ENCODE measurements around the gene SUGT1.
"Not testable (repeated sequence)": the region's sequence is repeated elsewhere in the genome, so short reads cannot be mapped to it uniquely, and the experiment has no call there.

Gene SUGT1

GRCh38 chr13:52642131-52642530 lies 10.5 kb upstream of the SUGT1 start, which contains the start of gene HNRNPA1L2:
Gene HNRNPA1L2 (plus strand): TSS chr13:52642431. CDS start chr13:52642493, 62 bp downstream.
- no peaks in the 10 kb centered on the region for H3K9me3 Mint-ChIP-seq
- H3K36me3 Mint-ChIP-seq (ENCODE audit: low read depth), result peaks cover 38% of the 10 kb centered on the region
- intact Hi-C loops (cut with micrococcal nuclease), result no loop called here
- no peaks in the 10 kb centered on the region for H3K27me3 Mint-ChIP-seq
- no peak within 1 kb of the TSS for H3K4me3 Mint-ChIP-seq
- H3K4me1 Mint-ChIP-seq (ENCODE audit: low read depth), result no peaks in the 10 kb centered on the region
- H3K27ac Mint-ChIP-seq, result no peak within 1 kb of the TSS

DNA sequence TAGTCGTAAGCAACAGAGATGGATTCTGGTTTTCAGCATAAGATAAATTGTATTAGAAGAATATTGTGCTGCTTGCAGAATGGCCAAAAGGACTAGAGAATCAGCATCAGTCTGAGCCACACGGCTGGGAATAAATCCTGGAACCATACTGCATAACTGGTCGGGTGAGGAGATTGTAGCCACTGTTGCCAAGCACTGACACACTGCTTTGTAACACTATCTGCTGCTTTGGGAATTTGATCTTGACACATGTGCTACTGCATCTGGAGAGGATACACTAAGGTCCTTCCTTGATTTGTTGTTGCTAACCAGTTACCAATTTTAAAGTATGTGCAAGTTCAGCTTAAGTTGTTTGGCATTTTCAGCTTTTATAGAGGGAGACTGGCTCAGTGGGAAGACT lies 8.5 kb upstream of the SUGT1 start:
- peaks cover 42% of the 10 kb centered on the region for H3K36me3 Mint-ChIP-seq (ENCODE audit: low read depth)
- no peak overlapping the region for H3K4me3 Mint-ChIP-seq
- H3K27me3 Mint-ChIP-seq, result no peaks in the 10 kb centered on the region
- no peaks in the 10 kb centered on the region for H3K4me1 Mint-ChIP-seq (ENCODE audit: low read depth)
- H3K9me3 Mint-ChIP-seq, result no peaks in the 10 kb centered on the region
- intact Hi-C loops (cut with micrococcal nuclease), result no loop called here
- no peak overlapping the region for H3K27ac Mint-ChIP-seq

DNA sequence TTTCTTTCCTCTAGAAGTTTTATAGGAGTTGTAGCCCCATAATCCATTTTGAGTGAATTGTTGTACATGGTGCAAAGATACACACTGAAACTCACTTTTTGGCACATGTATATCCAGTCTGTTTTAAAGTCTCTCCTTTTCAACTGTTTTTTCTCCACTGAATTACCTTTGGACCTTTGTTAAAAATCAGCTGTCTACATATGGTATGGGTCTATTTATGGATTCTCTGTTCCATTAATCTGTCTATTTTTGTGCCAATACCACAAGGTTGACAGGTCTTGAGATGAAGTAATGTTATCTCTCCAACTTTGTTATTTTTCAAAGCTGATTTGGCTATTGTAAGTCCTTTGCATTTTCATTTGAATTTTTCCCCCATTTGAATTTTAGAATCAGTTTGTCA lies 5.7 kb upstream of the SUGT1 start:
- H3K27ac Mint-ChIP-seq, result no peak overlapping the region
- H3K9me3 Mint-ChIP-seq, result no peaks in the 10 kb centered on the region
- no peaks in the 10 kb centered on the region for H3K27me3 Mint-ChIP-seq
- H3K36me3 Mint-ChIP-seq (ENCODE audit: low read depth), result peaks cover 36% of the 10 kb centered on the region
- intact Hi-C loops (cut with micrococcal nuclease), result no loop called here
- H3K4me3 Mint-ChIP-seq, result no peak overlapping the region
- H3K4me1 Mint-ChIP-seq (ENCODE audit: low read depth), result peaks cover 7% of the 10 kb centered on the region

DNA sequence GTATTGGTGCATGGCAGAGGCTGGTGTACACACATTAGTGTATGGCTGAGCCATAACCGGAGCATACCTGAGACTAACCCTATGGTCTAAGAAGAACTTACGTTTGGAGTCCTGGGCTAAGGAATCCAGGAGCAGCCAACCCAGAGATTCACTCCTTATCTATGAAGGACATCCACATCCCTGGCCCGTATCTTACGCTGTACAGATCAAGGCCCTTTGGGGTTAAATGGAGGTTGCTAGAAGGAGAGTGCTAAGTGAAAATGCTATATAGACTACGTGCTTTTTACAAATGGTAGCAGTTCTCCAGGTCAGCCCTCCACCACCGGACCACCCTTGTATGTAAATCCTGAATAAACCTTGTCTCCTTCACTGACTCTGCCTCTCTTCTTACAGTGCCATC lies 1.9 kb upstream of the SUGT1 start:
- Mint-ChIP-seq H3K36me3 (ENCODE audit: low read depth) (peaks cover 18% of the 10 kb centered on the region), H3K4me3 (peak overlapping the region; percentile 23), H3K27me3 (no peaks in the 10 kb centered on the region), H3K27ac (no peak overlapping the region), H3K9me3 (no peaks in the 10 kb centered on the region), H3K4me1 (ENCODE audit: low read depth) (peaks cover 7% of the 10 kb centered on the region)
- intact Hi-C loops (cut with micrococcal nuclease), result no loop called here

DNA sequence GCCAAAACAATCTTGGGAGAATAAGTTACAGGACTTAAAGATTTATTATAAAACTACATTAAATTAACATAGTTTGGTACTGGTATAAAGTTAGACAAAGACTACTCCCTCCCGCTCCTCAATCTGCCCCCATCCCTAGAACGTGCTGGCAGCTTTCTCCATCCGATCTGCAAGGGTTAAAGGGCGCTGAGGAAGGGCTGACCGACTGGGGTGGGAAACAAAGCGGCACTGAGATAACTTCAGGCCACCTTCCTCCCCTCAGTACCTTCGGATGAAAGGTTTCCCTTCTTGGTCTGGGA lies 790 bp upstream of the SUGT1 start:
- no peak overlapping the region for H3K27ac Mint-ChIP-seq

GRCh38 chr13:52652980-52653303 lies 306 bp downstream of the SUGT1 start:
- Mint-ChIP-seq H3K36me3 (ENCODE audit: low read depth) (peaks cover 18% of the 10 kb centered on the region), H3K9me3 (no peaks in the 10 kb centered on the region), H3K4me1 (ENCODE audit: low read depth) (peaks cover 7% of the 10 kb centered on the region), H3K27me3 (no peaks in the 10 kb centered on the region), H3K4me3 (no peak overlapping the region), H3K27ac (no peak overlapping the region)
- intact Hi-C loops (cut with micrococcal nuclease), result loop anchor here (1.0 kb wide), 2 partner anchors 36 to 198 kb away; partner anchors contain the start of gene CKAP2

More for the DNA sequence above, 790 bp upstream of the SUGT1 start:
- Mint-ChIP-seq H3K27me3 (no peaks in the 10 kb centered on the region), H3K36me3 (ENCODE audit: low read depth) (peaks cover 18% of the 10 kb centered on the region), H3K4me1 (ENCODE audit: low read depth) (peaks cover 7% of the 10 kb centered on the region), H3K4me3 (no peak overlapping the region), H3K9me3 (no peaks in the 10 kb centered on the region)
- intact Hi-C loops (cut with micrococcal nuclease), result loop anchor here (1.0 kb wide), 1 partner anchor 197 kb away; the partner anchor contains the start of gene CKAP2

DNA sequence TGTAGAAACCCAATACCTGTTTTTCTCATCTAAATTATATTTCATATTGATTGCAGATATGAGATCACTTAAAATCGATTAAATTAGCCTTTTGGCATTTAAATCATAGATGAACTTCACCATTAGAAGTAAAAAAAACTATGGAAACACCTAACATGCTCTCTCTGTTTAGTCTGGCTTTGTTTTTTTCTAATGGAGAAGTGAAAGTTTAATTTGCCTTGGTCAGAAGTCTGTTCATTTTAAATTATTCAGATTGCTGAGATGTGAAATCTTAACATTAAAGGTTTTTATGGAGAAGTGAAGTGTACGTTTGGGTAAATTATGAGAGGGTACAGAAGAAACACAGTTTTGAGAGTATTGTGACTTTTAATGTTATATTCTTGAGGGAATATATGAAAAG lies 6.7 kb downstream of the SUGT1 start:
- H3K27ac Mint-ChIP-seq, result no peak overlapping the region
- no peak overlapping the region for H3K4me3 Mint-ChIP-seq
- no peaks in the 10 kb centered on the region for H3K27me3 Mint-ChIP-seq
- H3K4me1 Mint-ChIP-seq (ENCODE audit: low read depth), result peaks cover 6% of the 10 kb centered on the region
- no peaks in the 10 kb centered on the region for H3K9me3 Mint-ChIP-seq
- intact Hi-C loops (cut with micrococcal nuclease), result no loop called here
- H3K36me3 Mint-ChIP-seq (ENCODE audit: low read depth), result peaks cover 49% of the 10 kb centered on the region

DNA sequence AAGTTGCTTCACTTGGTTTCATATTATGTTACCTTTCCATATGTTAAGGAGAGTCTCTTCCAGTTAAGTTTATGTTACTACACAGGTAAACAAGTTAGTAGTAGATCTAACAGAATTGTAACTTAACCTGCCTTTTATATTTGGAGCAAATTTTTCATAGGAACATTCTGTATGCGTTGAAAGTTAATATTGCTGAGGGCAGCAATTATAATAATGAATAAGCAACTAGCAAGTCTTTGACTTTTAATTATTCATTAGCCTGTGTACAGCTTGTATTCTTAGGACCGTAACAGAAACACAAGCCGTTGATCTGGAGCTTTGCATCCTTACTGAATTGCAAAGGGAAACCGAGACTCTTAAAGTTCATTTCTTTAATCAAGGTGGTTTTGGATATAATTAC lies 11.6 kb downstream of the SUGT1 start:
- peaks cover 4% of the 10 kb centered on the region for H3K4me1 Mint-ChIP-seq (ENCODE audit: low read depth)
- no peak overlapping the region for H3K4me3 Mint-ChIP-seq
- intact Hi-C loops (cut with micrococcal nuclease), result loop anchor here (2.0 kb wide), 1 partner anchor 75 kb away; the partner anchor contains the start of gene CNMD
- no peak overlapping the region for H3K27ac Mint-ChIP-seq
- peaks cover 89% of the 10 kb centered on the region for H3K36me3 Mint-ChIP-seq (ENCODE audit: low read depth)
- H3K9me3 Mint-ChIP-seq, result no peaks in the 10 kb centered on the region
- H3K27me3 Mint-ChIP-seq, result no peaks in the 10 kb centered on the region

DNA sequence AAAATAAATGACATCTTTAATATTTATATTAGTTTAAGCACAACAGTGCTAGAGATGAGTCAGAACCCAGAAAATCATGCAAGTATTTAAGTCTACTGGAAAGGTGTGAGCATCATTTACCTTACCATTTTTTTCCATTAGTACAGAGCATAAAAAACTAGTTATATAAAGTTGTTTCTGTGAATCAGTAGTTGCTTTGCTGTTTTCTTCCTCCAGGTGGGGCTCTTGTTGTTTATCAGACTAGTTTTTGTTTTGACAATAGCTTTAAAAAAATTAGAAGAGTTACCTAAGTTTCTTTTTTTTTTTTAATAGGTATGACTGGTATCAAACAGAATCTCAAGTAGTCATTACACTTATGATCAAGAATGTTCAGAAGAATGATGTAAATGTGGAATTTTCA lies 12.7 kb downstream of the SUGT1 start:
- H3K27me3 Mint-ChIP-seq, result no peaks in the 10 kb centered on the region
- no peaks in the 10 kb centered on the region for H3K9me3 Mint-ChIP-seq
- intact Hi-C loops (cut with micrococcal nuclease), result loop anchor here (2.0 to 5.0 kb wide), 2 partner anchors 73 to 142 kb away; partner anchors contain the start of gene CNMD
- H3K36me3 Mint-ChIP-seq (ENCODE audit: low read depth), result peaks cover 79% of the 10 kb centered on the region
- H3K4me1 Mint-ChIP-seq (ENCODE audit: low read depth), result no peaks in the 10 kb centered on the region
- H3K27ac Mint-ChIP-seq, result no peak overlapping the region
- no peak overlapping the region for H3K4me3 Mint-ChIP-seq

DNA sequence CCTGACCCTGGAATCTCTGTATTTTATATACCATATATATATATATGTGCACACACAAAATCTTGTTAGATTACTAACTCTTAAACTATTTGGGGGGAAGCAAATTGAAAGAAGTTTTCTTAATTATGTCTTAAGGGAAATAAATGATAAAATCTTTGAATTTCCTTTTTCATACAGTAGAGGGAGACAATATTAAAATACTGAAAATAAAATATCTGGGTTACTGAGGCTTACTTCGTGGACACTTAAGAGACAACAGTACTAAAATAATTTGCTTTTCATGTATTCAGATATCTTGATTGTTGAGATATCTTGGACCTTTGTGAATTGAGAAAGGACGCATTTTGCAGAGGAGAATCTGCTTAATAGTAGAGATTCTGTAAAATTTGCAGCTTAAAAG lies 17.0 kb downstream of the SUGT1 start:
- no peaks in the 10 kb centered on the region for H3K27me3 Mint-ChIP-seq
- no peaks in the 10 kb centered on the region for H3K4me1 Mint-ChIP-seq (ENCODE audit: low read depth)
- H3K36me3 Mint-ChIP-seq (ENCODE audit: low read depth), result peaks cover 57% of the 10 kb centered on the region
- no peak overlapping the region for H3K4me3 Mint-ChIP-seq
- no peak overlapping the region for H3K27ac Mint-ChIP-seq
- no peaks in the 10 kb centered on the region for H3K9me3 Mint-ChIP-seq
- intact Hi-C loops (cut with micrococcal nuclease), result loop anchor here (5.0 kb wide), 1 partner anchor 138 kb away; no protein-coding TSS in a partner anchor

GRCh38 chr13:52670726-52671125 lies 18.1 kb downstream of the SUGT1 start:
- Mint-ChIP-seq H3K27me3 (no peaks in the 10 kb centered on the region), H3K4me1 (ENCODE audit: low read depth) (no peaks in the 10 kb centered on the region), H3K36me3 (ENCODE audit: low read depth) (peaks cover 58% of the 10 kb centered on the region), H3K4me3 (no peak overlapping the region), H3K9me3 (no peaks in the 10 kb centered on the region), H3K27ac (no peak overlapping the region)
- intact Hi-C loops (cut with micrococcal nuclease), result no loop called here

GRCh38 chr13:52673465-52673864 lies 20.8 kb downstream of the SUGT1 start:
- intact Hi-C loops (cut with micrococcal nuclease), result no loop called here
- Mint-ChIP-seq H3K36me3 (ENCODE audit: low read depth) (peaks cover 62% of the 10 kb centered on the region), H3K9me3 (no peaks in the 10 kb centered on the region), H3K27me3 (no peaks in the 10 kb centered on the region), H3K4me1 (ENCODE audit: low read depth) (no peaks in the 10 kb centered on the region), H3K27ac (no peak overlapping the region), H3K4me3 (no peak overlapping the region)

- Mint-ChIP-seq H3K36me3 (ENCODE audit: low read depth) (peaks cover 75% of the 10 kb centered on the region), H3K9me3 (no peaks in the 10 kb centered on the region), H3K4me3 (no peak overlapping the region), H3K27ac (no peak overlapping the region), H3K4me1 (ENCODE audit: low read depth) (no peaks in the 10 kb centered on the region), H3K27me3 (no peaks in the 10 kb centered on the region)
- intact Hi-C loops (cut with micrococcal nuclease), result no loop called here
Observed at GRCh38 chr13:52677823-52678222, 25.2 kb downstream of the SUGT1 start.

GRCh38 chr13:52685806-52686205 lies 33.2 kb downstream of the SUGT1 start:
- H3K27ac Mint-ChIP-seq; H3K4me3 Mint-ChIP-seq; H3K9me3 Mint-ChIP-seq; H3K4me1 Mint-ChIP-seq (ENCODE audit: low read depth); H3K27me3 Mint-ChIP-seq; intact Hi-C loops (cut with micrococcal nuclease): not testable (repeated sequence)
- peaks cover 99% of the 10 kb centered on the region for H3K36me3 Mint-ChIP-seq (ENCODE audit: low read depth)

GRCh38 chr13:52686376-52686775 lies 33.7 kb downstream of the SUGT1 start:
- H3K4me3 Mint-ChIP-seq, result no peak overlapping the region
- no peaks in the 10 kb centered on the region for H3K4me1 Mint-ChIP-seq (ENCODE audit: low read depth)
- no peaks in the 10 kb centered on the region for H3K9me3 Mint-ChIP-seq
- intact Hi-C loops (cut with micrococcal nuclease), result no loop called here
- H3K36me3 Mint-ChIP-seq (ENCODE audit: low read depth), result peaks cover 99% of the 10 kb centered on the region
- no peaks in the 10 kb centered on the region for H3K27me3 Mint-ChIP-seq
- no peak overlapping the region for H3K27ac Mint-ChIP-seq

Measured in dendritic cell treated with granulocyte-macrophage colony-stimulating factor and Interleukin-4, amounts not matched to agents 40 ng/mL and 50 ng/mL, for 4 days (primary cell).